Psoas muscle (tissue), 8 donors: ENCODE measurements around the gene ING3. TPM values are rescaled to one million over a fixed set of nuclear protein-coding genes. Genes with fewer than 3 reads are reported as not detected.

Experiments used
- ATAC-seq, 4 donors: fragments of 200-7000 bp; cut with Tn5 transposase; one replicate each; pipeline ENCODE4 v1.9.1; 2020; ENCODE audit warnings: moderate library complexity in 3 of 4, mild to moderate bottlenecking in 2 of 4
- DNase-seq, 2 donors: peaks; one replicate each; pipeline ENCODE4 v3.0.0-alpha.2; 2020
- H3K27ac ChIP-seq: fragments of 200-600 bp; one replicate; pipeline ENCODE4 v1.8.0; 2022
- H3K27me3 ChIP-seq, 3 donors: fragments of 200-600 bp in 1 of 3; one replicate each; pipeline versions ENCODE4 v1.6.1 to v1.8.0; 2013 to 2022; ENCODE audit warnings: low read length in 2 of 3, mild to moderate bottlenecking in 2 of 3, moderate library complexity in 1 of 3; ENCODE audit not compliant: insufficient read depth in 3 of 3
- H3K36me3 ChIP-seq, 2 donors: fragments of 200-600 bp in 1 of 2; one replicate each; pipeline versions ENCODE4 v1.6.1 to v1.8.0; 2013 to 2022; ENCODE audit warnings: low read depth in 1 of 2, mild to moderate bottlenecking in 1 of 2, moderate library complexity in 1 of 2; ENCODE audit not compliant: insufficient read depth in 1 of 2
- H3K4me1 ChIP-seq: fragments of 200-600 bp; one replicate; pipeline ENCODE4 v1.8.0; 2022
- H3K4me3 ChIP-seq: fragments of 200-600 bp; one replicate; pipeline ENCODE4 v1.8.0; 2022; ENCODE audit warnings: mild to moderate bottlenecking
- H3K9me3 ChIP-seq: fragments of 200-600 bp; one replicate; pipeline ENCODE4 v1.8.0; 2022
- CTCF ChIP-seq: fragments of 200-600 bp; IDR thresholded peaks from one replicate; pipeline ENCODE4 v1.8.0; 2022; ENCODE audit warnings: antibody characterized with exemption
- WGBS, 3 donors: extraction: QIAGEN DNeasy Blood & Tissue Kit; methylation state at CpG; one replicate each; pipeline versions ENCODE4 v1.1.6 to v1.1.7; 2013; 5-methylcytosine and 5-hydroxymethylcytosine counted together
- intact Hi-C, 2 donors: fragments of 100-400 bp; cut with DNase I; formaldehyde crosslinking; loops; one replicate each; pipeline versions ENCODE4 v1.11.0 to v1.14.2; 2022
- polyA plus RNA-seq, 3 donors: library from polyadenylated mRNA; stranded (reverse); fragments of 200-250 nt; gene quantifications; one replicate each; pipeline ENCODE4 v1.2.3, GENCODE V29; 2013
- total RNA-seq, 4 donors: library from RNA; stranded (reverse); fragmentation: NEBNext Ultra II Directional in 2 of 4; extraction: Animal tissue kit (Norgen Biotek cat#: 25700) in 2 of 4; gene quantifications; one replicate each; pipeline versions ENCODE4 v1.2.1 to v1.2.4, GENCODE V29; 2021 to 2023
- donor health status: healthy with polysubstance abuse.
- donor health status: DM: no; HTN: no; CAD: no; lungs with moderate emphysema.
- donor health status: Bipolar disorder and iron deficiency.
- donor health status: healthy.
- donor health status: DM: yes; HTN: yes; CAD: no.
- donor health status: DM: no; HTN: no; CAD: no.
- donor health status: DM: no; HTN: no; CAD: no.
- donor health status: DM: yes; HTN: yes; CAD: no.

ING3 gene
- total and polyA plus RNA-seq, 7 donors: 5.5 to 10.1 (median 8.3) TPM

GRCh38 chr7:120961638-120962173, 11.1 kb downstream of the ING3 start:
- intact Hi-C loops: no loop called here
- H3K27ac ChIP-seq: no peak overlapping the region
- no peaks in the 10 kb centered on the region for H3K9me3 ChIP-seq
- WGBS, 3 donors: 56 to 60% (median 58%) methylated on average over 1 of the region's 1 CpG
- ATAC-seq (no peak), DNase-seq (no peak)
- H3K4me3 ChIP-seq: no peak overlapping the region
- no peak for TF ChIP-seq CTCF
- peaks cover 7 to 56% of the 10 kb centered on the region in 2 donors for H3K36me3 ChIP-seq
- peaks cover 17% of the 10 kb centered on the region for H3K4me1 ChIP-seq
- H3K27me3 ChIP-seq: no peaks in the 10 kb centered on the region

DNA sequence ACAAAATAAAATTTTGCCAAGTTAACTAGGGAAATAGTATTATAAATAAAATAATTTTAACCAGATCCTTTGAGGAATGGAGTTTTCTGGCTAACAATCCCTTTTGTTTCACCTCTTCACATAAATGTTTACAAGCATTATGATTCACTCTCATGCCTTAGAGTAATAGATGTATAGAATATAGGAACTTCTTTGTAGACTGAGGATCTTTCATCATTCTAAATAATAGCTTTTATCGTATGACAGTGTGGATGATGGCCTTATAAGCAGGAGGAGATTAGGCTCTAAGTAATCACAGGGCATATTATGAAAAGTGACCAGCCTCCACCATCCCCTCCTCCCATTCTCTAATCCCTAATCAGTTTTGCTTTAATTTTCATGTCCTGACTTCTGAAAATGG, 13.5 kb downstream of the ING3 start:
- no peak for ATAC-seq

GRCh38 chr7:120966961-120967360, 16.4 kb downstream of the ING3 start:
- Histone ChIP-seq H3K4me1 (peaks cover 4% of the 10 kb centered on the region), H3K27ac (no peak overlapping the region), H3K36me3 (peaks cover 6 to 77% of the 10 kb centered on the region in 2 donors), H3K9me3 (no peaks in the 10 kb centered on the region), H3K4me3 (no peak overlapping the region), H3K27me3 (no peaks in the 10 kb centered on the region)
- DNase-seq (no peak), ATAC-seq (no peak)
- TF ChIP-seq CTCF: no peak
- intact Hi-C loops: no loop called here

More for the DNA sequence above, 13.5 kb downstream of the ING3 start:
- peaks cover 7 to 60% of the 10 kb centered on the region in 2 donors for H3K36me3 ChIP-seq
- H3K4me1 ChIP-seq: peaks cover 17% of the 10 kb centered on the region
- DNase-seq: no peak
- no peaks in the 10 kb centered on the region for H3K27me3 ChIP-seq
- H3K4me3 ChIP-seq: no peak overlapping the region
- intact Hi-C loops: no loop called here
- H3K27ac ChIP-seq: no peak overlapping the region
- no peaks in the 10 kb centered on the region for H3K9me3 ChIP-seq
- TF ChIP-seq CTCF: no peak
- WGBS, 3 donors: 90 to 97% (median 96%) methylated on average over 1 of the region's 1 CpG

GRCh38 chr7:120973849-120974248, 23.3 kb downstream of the ING3 start:
- no peak for ATAC-seq

More at GRCh38 chr7:120973849-120974248, 23.3 kb downstream of the ING3 start:
- intact Hi-C loops: no loop called here
- no peaks in the 10 kb centered on the region for H3K9me3 ChIP-seq
- no peaks in the 10 kb centered on the region for H3K27me3 ChIP-seq
- no peak for DNase-seq
- H3K36me3 ChIP-seq: peaks cover 0 to 88% of the 10 kb centered on the region in 2 donors
- no peak for TF ChIP-seq CTCF
- H3K4me1 ChIP-seq: no peaks in the 10 kb centered on the region
- H3K4me3 ChIP-seq: no peak overlapping the region
- WGBS, 3 donors: 54 to 84% (median 82%) methylated on average over 1 of the region's 1 CpG
- H3K27ac ChIP-seq: no peak overlapping the region
